HepG2 (cell line): ENCODE results near the gene TUFM. TPM values are rescaled to one million over a fixed set of nuclear protein-coding genes. Genes with fewer than 3 reads are reported as not detected.

Experiments
- AGO2 ChIP-seq: fragments of 200-400 bp; formaldehyde crosslinking; optimal IDR thresholded peaks from 2 replicates; pipeline ENCODE3; 2017; ENCODE audit warnings: mild to moderate bottlenecking, low read depth, low read length, moderate library complexity
- IKZF5 ChIP-seq: IDR thresholded peaks from 2 replicates; pipeline ENCODE4 v1.6.1; 2018; ENCODE audit warnings: missing genetic modification reagents, mild to moderate bottlenecking, missing compliant biosample characterization
- KLF13 ChIP-seq: sonication (generic); formaldehyde crosslinking; IDR thresholded peaks from 2 replicates; pipeline ENCODE4 v1.4.0; 2020; ENCODE audit warnings: mild to moderate bottlenecking, missing genetic modification reagents
- NCOR1 ChIP-seq: fragments of 200-600 bp; sonication (generic); IDR thresholded peaks from 2 replicates; pipeline ENCODE4 v1.7.0; 2017; ENCODE audit warnings: antibody characterized with exemption, low read length, borderline replicate concordance
- SATB2 ChIP-seq: sonication (generic); formaldehyde crosslinking; IDR thresholded peaks from 2 replicates; pipeline ENCODE4 v1.5.0; 2020; ENCODE audit warnings: missing genetic modification reagents
- TARDBP ChIP-seq: sonication (generic); formaldehyde crosslinking; IDR thresholded peaks from 2 replicates; pipeline ENCODE4 v1.8.0; 2022; ENCODE audit warnings: mild to moderate bottlenecking, missing genetic modification reagents
- ZHX1 ChIP-seq: sonication (generic); formaldehyde crosslinking; IDR thresholded peaks from 2 replicates; pipeline ENCODE4 v1.8.1; 2022; ENCODE audit warnings: low read depth, mild to moderate bottlenecking, missing genetic modification reagents
- ZNF18 ChIP-seq: sonication (generic); formaldehyde crosslinking; IDR thresholded peaks from 2 replicates; pipeline ENCODE4 v1.8.0; 2022; ENCODE audit warnings: mild to moderate bottlenecking, missing genetic modification reagents; ENCODE audit not compliant: insufficient replicate concordance
- polyA plus RNA-seq, 8 experiments: library from polyadenylated mRNA; depleted of rRNA in 3 of 8; stranded (reverse) in 7 of 8; unstranded in 1 of 8; fragments of >200 nt; fragmentation: Illumina TruSeq in 4 of 8; extraction: Trizol in 4 of 8; gene quantifications; 2 replicates each; pipeline versions ENCODE4 v1.2.1 to v1.2.3, GENCODE V29; 2011 to 2016; ENCODE audit warnings: low read depth in 4 of 8, missing spikeins in 1 of 8, mixed read lengths in 1 of 8; ENCODE audit not compliant: insufficient read depth in 1 of 8
- total RNA-seq, 5 experiments: library from RNA; depleted of rRNA; stranded (reverse); fragments of >200 nt; fragmentation: Illumina TruSeq; extraction: Trizol; gene quantifications; 2 replicates each; pipeline ENCODE4 v1.2.3, GENCODE V29; 2016; ENCODE audit warnings: low read depth in 1 of 5
- TF ChIP-seq, protein P1 (sequence below): IDR thresholded peaks from 2 replicates; pipeline ENCODE4 v1.4.0; 2020; ENCODE audit warnings: mild to moderate bottlenecking, missing genetic modification reagents

The TUFM gene
- total and polyA plus RNA-seq, 2 of the 13 experiments (the other 11 are each of a cell fraction or from before 2014, with no cell fraction given), result 206 to 298 TPM

- TF ChIP-seq, protein P1, sequence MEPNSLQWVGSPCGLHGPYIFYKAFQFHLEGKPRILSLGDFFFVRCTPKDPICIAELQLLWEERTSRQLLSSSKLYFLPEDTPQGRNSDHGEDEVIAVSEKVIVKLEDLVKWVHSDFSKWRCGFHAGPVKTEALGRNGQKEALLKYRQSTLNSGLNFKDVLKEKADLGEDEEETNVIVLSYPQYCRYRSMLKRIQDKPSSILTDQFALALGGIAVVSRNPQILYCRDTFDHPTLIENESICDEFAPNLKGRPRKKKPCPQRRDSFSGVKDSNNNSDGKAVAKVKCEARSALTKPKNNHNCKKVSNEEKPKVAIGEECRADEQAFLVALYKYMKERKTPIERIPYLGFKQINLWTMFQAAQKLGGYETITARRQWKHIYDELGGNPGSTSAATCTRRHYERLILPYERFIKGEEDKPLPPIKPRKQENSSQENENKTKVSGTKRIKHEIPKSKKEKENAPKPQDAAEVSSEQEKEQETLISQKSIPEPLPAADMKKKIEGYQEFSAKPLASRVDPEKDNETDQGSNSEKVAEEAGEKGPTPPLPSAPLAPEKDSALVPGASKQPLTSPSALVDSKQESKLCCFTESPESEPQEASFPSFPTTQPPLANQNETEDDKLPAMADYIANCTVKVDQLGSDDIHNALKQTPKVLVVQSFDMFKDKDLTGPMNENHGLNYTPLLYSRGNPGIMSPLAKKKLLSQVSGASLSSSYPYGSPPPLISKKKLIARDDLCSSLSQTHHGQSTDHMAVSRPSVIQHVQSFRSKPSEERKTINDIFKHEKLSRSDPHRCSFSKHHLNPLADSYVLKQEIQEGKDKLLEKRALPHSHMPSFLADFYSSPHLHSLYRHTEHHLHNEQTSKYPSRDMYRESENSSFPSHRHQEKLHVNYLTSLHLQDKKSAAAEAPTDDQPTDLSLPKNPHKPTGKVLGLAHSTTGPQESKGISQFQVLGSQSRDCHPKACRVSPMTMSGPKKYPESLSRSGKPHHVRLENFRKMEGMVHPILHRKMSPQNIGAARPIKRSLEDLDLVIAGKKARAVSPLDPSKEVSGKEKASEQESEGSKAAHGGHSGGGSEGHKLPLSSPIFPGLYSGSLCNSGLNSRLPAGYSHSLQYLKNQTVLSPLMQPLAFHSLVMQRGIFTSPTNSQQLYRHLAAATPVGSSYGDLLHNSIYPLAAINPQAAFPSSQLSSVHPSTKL (CRISPR knock-in tag), result no peak
- TF ChIP-seq ZNF18 (no peak), AGO2 (peak; percentile 56), TARDBP (no peak), SATB2 (no peak), IKZF5 (CRISPR knock-in tag) (no peak), KLF13 (CRISPR knock-in tag) (no peak), ZHX1 (CRISPR knock-in tag) (no peak), NCOR1 (no peak)
Observed at GRCh38 chr16:28838558-28838918, 7.6 kb downstream of the TUFM start (continued).
